Thymus (tissue), 11 donors: ENCODE data around the gene RND3. TPM values are rescaled to one million over a fixed set of nuclear protein-coding genes. Genes with fewer than 3 reads are reported as not detected.

Experiments
- DNase-seq, 9 donors: peaks; one replicate each; pipeline ENCODE4 v3.0.0-alpha.2; 2013; ENCODE audit warnings: low spot score in 9 of 9, low read depth in 6 of 9, missing footprints in 1 of 9
- H3K27ac ChIP-seq, 2 donors: one replicate each; pipeline ENCODE4 v1.5.1; 2013; ENCODE audit warnings: control low read depth in 1 of 2, low read depth in 1 of 2, low read length in 1 of 2, mild to moderate bottlenecking in 1 of 2, moderate library complexity in 1 of 2
- H3K27me3 ChIP-seq, 2 donors: one replicate each; pipeline ENCODE4 v1.5.1; 2013; ENCODE audit warnings: low read length in 1 of 2; ENCODE audit not compliant: control insufficient read depth in 2 of 2, insufficient read depth in 1 of 2
- H3K36me3 ChIP-seq, 2 donors: one replicate each; pipeline ENCODE4 v1.5.1; 2013; ENCODE audit warnings: low read length in 1 of 2, mild to moderate bottlenecking in 1 of 2, moderate library complexity in 1 of 2; ENCODE audit not compliant: control insufficient read depth in 2 of 2, insufficient read depth in 2 of 2
- H3K4me1 ChIP-seq, 2 donors: one replicate each; pipeline ENCODE4 v1.5.1; 2013; ENCODE audit warnings: low read length in 2 of 2; ENCODE audit not compliant: control insufficient read depth in 2 of 2, insufficient read depth in 2 of 2
- H3K4me3 ChIP-seq, 2 donors: one replicate each; pipeline ENCODE4 v1.5.1; 2013; ENCODE audit warnings: low read length in 2 of 2, control low read depth in 1 of 2, mild to moderate bottlenecking in 1 of 2
- H3K9me3 ChIP-seq, 2 donors: one replicate each; pipeline ENCODE4 v1.5.1; 2013; ENCODE audit warnings: low read length in 1 of 2, mild to moderate bottlenecking in 1 of 2; ENCODE audit not compliant: control insufficient read depth in 2 of 2, insufficient read depth in 1 of 2
- WGBS: extraction: QIAGEN DNeasy Blood & Tissue Kit; methylation state at CpG from one replicate; pipeline ENCODE4 v1.1.7; 2013; 5-methylcytosine and 5-hydroxymethylcytosine counted together
- polyA plus RNA-seq: library from polyadenylated mRNA; stranded (reverse); fragments of 200-250 nt; gene quantifications from one replicate; pipeline ENCODE4 v1.2.3, GENCODE V29; 2013
- total RNA-seq: library from RNA; stranded (reverse); fragments of 120-200 nt; gene quantifications from one replicate; pipeline ENCODE4 v1.2.4, GENCODE V29; 2013
- donor health status: healthy.

Gene RND3
- total and polyA plus RNA-seq, 2 donors = 7.4 to 29.9 TPM

DNA sequence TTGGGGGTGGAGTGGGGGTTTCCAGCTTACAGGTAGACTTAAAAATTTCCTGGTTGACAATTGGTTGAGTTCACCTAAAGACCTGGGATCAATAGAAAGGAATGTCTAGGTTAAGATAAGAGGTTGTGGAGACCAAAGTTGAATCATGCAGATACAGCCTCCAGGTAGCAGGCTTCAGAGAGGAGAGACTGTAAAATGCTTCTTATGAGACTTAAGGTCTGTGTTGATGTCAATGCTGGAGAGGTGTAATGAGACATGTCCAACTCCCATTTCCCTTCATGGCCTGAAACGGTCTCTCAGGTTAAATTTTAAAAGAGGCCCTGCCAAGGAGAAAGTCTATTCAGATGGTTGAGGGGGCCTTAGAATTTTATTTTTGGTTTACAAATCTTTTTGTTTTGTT is 38.5 kb upstream of the RND3 start:
- WGBS = 87% methylated on average over 1 of the region's 1 CpG
- no peaks in the 10 kb centered on the region for H3K36me3 ChIP-seq
- no peak overlapping the region for H3K4me3 ChIP-seq
- H3K27ac ChIP-seq = no peak overlapping the region
- DNase-seq = no peak
- H3K4me1 ChIP-seq = no peaks in the 10 kb centered on the region
- no peaks in the 10 kb centered on the region for H3K9me3 ChIP-seq
- H3K27me3 ChIP-seq = no peaks in the 10 kb centered on the region

DNA sequence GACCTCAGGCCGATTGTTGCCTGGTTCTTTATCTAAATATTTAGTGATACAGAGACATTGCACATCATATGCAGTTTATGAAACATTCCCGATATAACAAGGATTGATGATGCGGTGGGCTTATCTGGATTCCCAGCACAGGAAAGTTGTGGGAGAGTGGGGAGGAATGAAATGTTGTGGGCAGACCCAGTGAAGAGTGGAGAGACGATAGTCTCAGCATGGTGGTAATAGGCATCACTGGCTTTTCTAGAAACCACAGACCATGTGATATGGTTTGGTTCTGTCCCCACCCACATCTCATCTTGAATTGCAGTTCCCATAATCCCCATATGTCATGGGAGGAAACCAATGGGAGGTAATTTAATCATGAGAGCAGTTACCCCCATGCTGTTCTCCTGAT is 34.8 kb upstream of the RND3 start:
- no peak for DNase-seq
- H3K4me1 ChIP-seq = no peaks in the 10 kb centered on the region
- no peak overlapping the region for H3K4me3 ChIP-seq
- WGBS = 93% methylated on average over 4 of the region's 4 CpGs
- no peaks in the 10 kb centered on the region for H3K36me3 ChIP-seq
- no peaks in the 10 kb centered on the region for H3K9me3 ChIP-seq
- no peak overlapping the region for H3K27ac ChIP-seq
- no peaks in the 10 kb centered on the region for H3K27me3 ChIP-seq

DNA sequence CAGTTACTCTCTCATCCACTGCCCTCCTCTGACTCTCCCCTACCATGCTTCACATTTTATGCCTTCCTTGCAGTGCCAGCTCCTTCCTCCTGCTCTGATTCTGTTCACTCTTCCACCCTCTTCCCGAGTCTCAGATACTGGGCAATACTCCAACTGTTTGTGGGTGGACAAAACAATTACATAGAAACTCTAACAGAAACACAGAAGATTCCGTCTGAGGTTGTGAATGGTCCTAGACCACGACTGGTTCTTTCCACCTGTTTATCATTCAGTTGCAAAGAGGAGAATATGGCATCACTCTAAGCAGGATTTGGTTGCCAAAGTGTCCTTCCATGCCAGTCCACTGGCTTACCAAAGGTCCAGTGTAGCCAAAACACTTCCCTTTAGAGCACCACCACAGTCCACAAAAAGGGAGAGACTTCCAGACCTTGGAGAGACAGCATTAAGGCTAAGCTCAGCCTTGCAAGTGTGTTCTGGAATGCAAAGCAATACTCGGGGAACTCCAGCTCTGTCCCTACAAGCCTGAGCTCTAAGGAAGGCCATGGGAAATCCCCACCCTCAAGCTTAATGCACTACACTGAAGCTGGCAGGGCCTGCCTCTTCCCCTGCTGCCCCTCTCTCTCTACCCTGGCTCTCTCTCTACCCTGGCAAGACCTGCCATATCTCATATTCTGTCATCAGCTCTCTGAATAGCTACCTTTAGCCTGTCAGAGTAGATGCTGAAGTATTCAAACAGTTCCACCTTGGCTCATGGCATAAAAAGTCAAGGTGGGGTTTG is 33.6 kb upstream of the RND3 start:
- H3K4me1 ChIP-seq = no peaks in the 10 kb centered on the region
- 80% methylated on average over 4 of the region's 4 CpGs for WGBS
- no peak overlapping the region for H3K4me3 ChIP-seq
- peak overlapping the region in 1 of 2 donors; percentile 26 for H3K27ac ChIP-seq
- DNase-seq = peak in 2 of 9 donors; percentile 1 to 15
- H3K27me3 ChIP-seq = no peaks in the 10 kb centered on the region
- H3K9me3 ChIP-seq = no peaks in the 10 kb centered on the region
- H3K36me3 ChIP-seq = no peaks in the 10 kb centered on the region

DNA sequence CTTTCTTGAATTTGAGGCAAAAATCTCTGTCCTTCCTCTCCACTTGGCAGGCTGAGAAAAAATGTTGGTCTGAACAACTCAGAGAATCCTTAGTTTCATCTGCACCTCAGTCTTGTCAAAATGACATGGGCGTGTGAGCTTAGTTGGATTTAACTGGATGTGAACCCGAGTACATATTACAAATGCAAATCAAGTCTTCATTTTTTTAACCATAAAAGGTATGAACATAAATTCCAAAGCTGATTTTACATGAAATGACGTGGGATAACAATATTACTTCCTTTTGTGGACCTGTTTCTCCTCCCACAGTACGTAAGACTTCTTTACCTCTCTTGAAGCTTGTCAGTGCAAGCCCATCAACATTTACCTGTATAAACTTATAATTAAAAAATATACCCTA is 32.6 kb upstream of the RND3 start:
- no peak for DNase-seq
- H3K27ac ChIP-seq = no peak overlapping the region
- no peaks in the 10 kb centered on the region for H3K9me3 ChIP-seq
- no peaks in the 10 kb centered on the region for H3K36me3 ChIP-seq
- H3K4me1 ChIP-seq = no peaks in the 10 kb centered on the region
- H3K4me3 ChIP-seq = no peak overlapping the region
- 80% methylated on average over 4 of the region's 4 CpGs for WGBS
- H3K27me3 ChIP-seq = no peaks in the 10 kb centered on the region

DNA sequence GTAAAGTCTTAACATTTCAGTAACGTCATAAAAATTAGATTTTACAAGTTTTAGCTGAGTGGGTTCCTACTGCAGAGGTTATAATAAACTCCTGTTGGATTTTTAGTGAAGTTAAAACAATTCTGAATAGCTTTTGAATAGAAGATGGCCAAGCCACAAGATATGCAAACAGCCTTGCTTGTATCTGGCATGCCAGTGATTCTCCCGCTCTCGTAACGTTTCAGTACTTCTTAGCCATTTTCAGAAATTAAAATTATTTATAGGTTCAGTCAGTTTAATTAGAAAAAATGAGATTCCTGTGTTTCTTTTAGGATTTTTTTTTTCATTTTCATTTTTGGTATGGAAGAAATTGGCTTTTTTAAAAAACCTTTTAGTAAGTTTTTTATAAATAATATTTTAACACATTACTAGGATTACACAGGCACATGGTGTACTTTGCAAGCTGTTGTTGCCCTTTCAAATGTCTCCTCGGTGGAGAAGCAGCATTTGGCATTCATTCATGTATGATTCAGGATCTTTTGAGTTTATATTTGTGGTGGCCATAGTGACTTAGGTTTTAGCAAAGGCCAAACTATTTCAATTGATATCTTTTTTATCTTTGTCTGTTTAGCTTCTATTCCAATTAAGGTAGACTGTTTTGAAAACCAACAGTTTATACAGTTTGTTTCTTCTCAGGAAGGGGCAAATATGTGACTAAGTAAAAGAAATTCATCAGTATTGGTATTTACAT is 30.6 kb upstream of the RND3 start:
- no peak for DNase-seq
- no peak overlapping the region for H3K4me3 ChIP-seq
- no peaks in the 10 kb centered on the region for H3K27me3 ChIP-seq
- H3K27ac ChIP-seq = no peak overlapping the region
- no peaks in the 10 kb centered on the region for H3K4me1 ChIP-seq
- no peaks in the 10 kb centered on the region for H3K36me3 ChIP-seq
- no peaks in the 10 kb centered on the region for H3K9me3 ChIP-seq
- WGBS = 90% methylated on average over 5 of the region's 5 CpGs

DNA sequence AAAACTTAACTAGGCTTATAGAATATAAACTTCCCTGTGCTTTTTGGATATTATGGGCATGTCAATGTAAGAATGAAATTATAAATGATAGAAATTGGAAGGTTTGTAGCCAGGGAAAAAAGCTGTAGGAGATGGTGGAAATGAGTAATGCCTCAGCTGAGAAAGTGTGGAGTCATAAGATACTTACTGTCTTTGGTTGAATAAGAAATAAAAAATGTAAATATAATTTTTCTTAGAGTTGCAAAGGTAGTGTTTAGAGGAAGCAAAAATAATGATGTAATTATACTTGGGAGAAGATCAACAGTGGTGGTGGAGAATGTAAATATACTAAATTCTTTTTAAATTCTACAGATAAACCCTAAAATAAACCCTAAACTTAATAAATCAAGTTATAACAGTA is 26.2 kb upstream of the RND3 start:
- no peak overlapping the region for H3K27ac ChIP-seq
- no peaks in the 10 kb centered on the region for H3K9me3 ChIP-seq
- H3K4me1 ChIP-seq = no peaks in the 10 kb centered on the region
- DNase-seq = no peak
- H3K36me3 ChIP-seq = no peaks in the 10 kb centered on the region
- no peak overlapping the region for H3K4me3 ChIP-seq
- no peaks in the 10 kb centered on the region for H3K27me3 ChIP-seq

DNA sequence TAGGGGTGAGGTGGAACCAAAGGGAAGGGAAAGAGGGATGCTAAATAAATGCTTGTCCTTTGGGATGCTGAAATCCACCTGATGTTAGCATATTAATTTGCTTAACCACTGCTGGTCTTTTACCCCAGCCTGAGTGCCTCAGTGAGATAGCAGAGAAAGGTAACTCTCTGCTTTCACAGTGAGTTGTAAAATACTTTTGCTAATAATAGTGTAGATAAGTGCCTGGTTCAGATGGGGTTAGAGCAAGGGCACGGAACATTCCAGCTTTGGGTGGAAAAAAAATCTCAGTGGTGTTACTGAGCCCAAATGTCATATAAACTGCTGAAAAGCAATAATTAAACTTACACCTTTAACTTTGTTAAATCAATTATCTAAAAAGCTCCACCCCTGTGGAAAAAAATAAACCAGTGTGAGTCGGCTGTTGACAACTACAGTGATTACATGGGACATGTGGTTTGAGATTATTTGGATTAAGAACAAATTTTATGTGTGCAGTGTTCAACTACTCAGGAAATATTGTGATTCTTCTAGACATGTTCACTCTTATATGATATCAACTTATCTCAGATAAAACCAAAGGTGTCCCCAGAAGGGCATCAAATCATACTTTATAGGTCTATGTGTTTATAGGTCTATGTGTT is 21.1 kb upstream of the RND3 start:
- Histone ChIP-seq H3K36me3 (no peaks in the 10 kb centered on the region), H3K9me3 (no peaks in the 10 kb centered on the region), H3K4me1 (no peaks in the 10 kb centered on the region), H3K4me3 (no peak overlapping the region), H3K27ac (no peak overlapping the region), H3K27me3 (no peaks in the 10 kb centered on the region)
- 71% methylated on average over 2 of the region's 2 CpGs for WGBS
- no peak for DNase-seq

DNA sequence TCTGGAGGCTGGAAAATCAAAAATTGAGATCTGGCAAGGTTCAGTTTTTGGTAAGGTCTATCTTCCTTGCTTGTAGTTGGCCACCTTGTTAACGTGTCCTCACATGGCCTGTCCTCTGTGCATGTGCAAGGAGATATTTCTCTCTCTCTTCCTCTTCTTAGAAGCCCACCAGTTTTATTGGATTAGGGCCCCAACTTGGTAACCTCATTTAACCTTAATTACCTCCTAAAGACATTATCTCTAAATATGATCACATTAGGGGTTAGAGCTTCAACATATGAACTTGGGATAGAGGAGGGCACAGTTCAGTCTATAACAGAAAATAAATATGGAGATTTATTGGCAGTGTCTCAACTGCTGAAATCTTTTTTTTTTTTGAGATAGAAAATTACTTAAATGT is 19.6 kb upstream of the RND3 start:
- H3K27me3 ChIP-seq = no peaks in the 10 kb centered on the region
- no peak for DNase-seq
- H3K36me3 ChIP-seq = no peaks in the 10 kb centered on the region
- no peaks in the 10 kb centered on the region for H3K4me1 ChIP-seq
- H3K9me3 ChIP-seq = no peaks in the 10 kb centered on the region
- H3K4me3 ChIP-seq = no peak overlapping the region
- H3K27ac ChIP-seq = no peak overlapping the region
- WGBS = 80% methylated on average over 1 of the region's 1 CpG

DNA sequence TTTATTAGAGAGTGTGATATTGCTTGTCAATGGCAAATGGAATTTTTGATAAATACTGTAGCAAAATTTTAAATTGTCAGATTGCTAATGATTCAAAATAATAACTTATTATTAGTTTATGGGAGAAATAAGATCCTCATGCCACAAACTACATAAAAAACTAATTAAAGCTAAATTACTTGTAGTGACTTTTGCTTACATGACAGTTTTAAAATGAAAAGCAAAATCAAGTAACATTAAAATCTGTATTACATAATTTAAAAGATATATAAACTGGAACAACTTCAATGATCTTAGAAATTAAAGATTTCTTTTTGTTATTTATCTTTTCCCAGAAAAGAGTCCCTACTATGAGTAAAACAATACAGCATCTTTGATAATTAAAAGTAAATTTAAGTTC is 17.7 kb upstream of the RND3 start:
- H3K9me3 ChIP-seq = no peaks in the 10 kb centered on the region
- no peak overlapping the region for H3K4me3 ChIP-seq
- H3K36me3 ChIP-seq = no peaks in the 10 kb centered on the region
- H3K27me3 ChIP-seq = no peaks in the 10 kb centered on the region
- no peaks in the 10 kb centered on the region for H3K4me1 ChIP-seq
- H3K27ac ChIP-seq = no peak overlapping the region
- DNase-seq = no peak
